HEK293T (cell line): ENCODE measurements around the gene IL18BP.

ENCODE experiments used
- ARNT ChIP-seq: fragments of 450-650 bp; IDR thresholded peaks from 2 replicates; pipeline ENCODE4 v1.6.1; 2017; ENCODE audit warnings: mild to moderate bottlenecking
- LEF1 ChIP-seq: fragments of 450-650 bp; IDR thresholded peaks from 2 replicates; pipeline ENCODE4 v1.6.1; 2017; ENCODE audit warnings: mild to moderate bottlenecking, borderline replicate concordance
- NFRKB ChIP-seq: fragments of 450-650 bp; IDR thresholded peaks from 2 replicates; pipeline ENCODE4 v1.6.1; 2016; ENCODE audit warnings: mild to moderate bottlenecking, moderate library complexity

- TF ChIP-seq LEF1 (no peak), NFRKB (no peak), ARNT (no peak)
Observed at GRCh38 chr11:72000202-72000867, 1.6 kb downstream of the IL18BP start.
